Measurements from ENCODE around the gene SNX10. TPM values are rescaled to one million over a fixed set of nuclear protein-coding genes. Genes with fewer than 3 reads are reported as not detected.

Gene SNX10
- polyA plus RNA-seq, 3 donors: 18.1 to 21.4 (median 19.7) TPM

GRCh38 chr7:26365077-26365900 is 73.6 kb downstream of the SNX10 start:
- DNase-seq (ENCODE audit: low read depth in 3 of 3, low spot score in 2 of 3): no peak

GRCh38 chr7:26365901-26366275 is 74.2 kb downstream of the SNX10 start:
- no peak for DNase-seq (ENCODE audit: low read depth in 3 of 3, low spot score in 2 of 3)

- DNase-seq (ENCODE audit: low read depth in 3 of 3, low spot score in 2 of 3): no peak
Observed at GRCh38 chr7:26367219-26367711, 75.6 kb downstream of the SNX10 start.

- no peak for DNase-seq (ENCODE audit: low read depth in 3 of 3, low spot score in 2 of 3)
Observed at GRCh38 chr7:26368542-26368941, 76.9 kb downstream of the SNX10 start.

GRCh38 chr7:26369593-26369992 is 77.9 kb downstream of the SNX10 start:
- DNase-seq (ENCODE audit: low read depth in 3 of 3, low spot score in 2 of 3): no peak

GRCh38 chr7:26370011-26370410 is 78.3 kb downstream of the SNX10 start:
- DNase-seq (ENCODE audit: low read depth in 3 of 3, low spot score in 2 of 3): no peak

GRCh38 chr7:26372249-26372648 is 80.6 kb downstream of the SNX10 start:
- no peak for DNase-seq (ENCODE audit: low read depth in 3 of 3, low spot score in 2 of 3)

GRCh38 chr7:26372704-26373103 is 81.0 kb downstream of the SNX10 start:
- no peak for DNase-seq (ENCODE audit: low read depth in 3 of 3, low spot score in 2 of 3)

- no peak for DNase-seq (ENCODE audit: low read depth in 3 of 3, low spot score in 2 of 3)
Observed at GRCh38 chr7:26374647-26375373, 83.1 kb downstream of the SNX10 start.

- no peak for DNase-seq (ENCODE audit: low read depth in 3 of 3, low spot score in 2 of 3)
Observed at GRCh38 chr7:26375726-26376174, 84.1 kb downstream of the SNX10 start.

GRCh38 chr7:26376175-26376917 is 84.7 kb downstream of the SNX10 start:
- no peak for DNase-seq (ENCODE audit: low read depth in 3 of 3, low spot score in 2 of 3)

- no peak for DNase-seq (ENCODE audit: low read depth in 3 of 3, low spot score in 2 of 3)
Observed at GRCh38 chr7:26378016-26378415, 86.4 kb downstream of the SNX10 start.

GRCh38 chr7:26379711-26380110 is 88.0 kb downstream of the SNX10 start:
- DNase-seq (ENCODE audit: low read depth in 3 of 3, low spot score in 2 of 3): no peak

GRCh38 chr7:26381476-26382353 is 90.1 kb downstream of the SNX10 start:
- no peak for DNase-seq (ENCODE audit: low read depth in 3 of 3, low spot score in 2 of 3)

GRCh38 chr7:26385240-26385639 is 93.6 kb downstream of the SNX10 start:
- DNase-seq (ENCODE audit: low read depth in 3 of 3, low spot score in 2 of 3): no peak

- no peak for DNase-seq (ENCODE audit: low read depth in 3 of 3, low spot score in 2 of 3)
Observed at GRCh38 chr7:26387731-26388130, 96.1 kb downstream of the SNX10 start.

- no peak for DNase-seq (ENCODE audit: low read depth in 3 of 3, low spot score in 2 of 3)
Observed at GRCh38 chr7:26388256-26388655, 96.6 kb downstream of the SNX10 start.

GRCh38 chr7:26390016-26390415 is 98.4 kb downstream of the SNX10 start:
- DNase-seq (ENCODE audit: low read depth in 3 of 3, low spot score in 2 of 3): no peak

GRCh38 chr7:26393818-26394217 is 102.2 kb downstream of the SNX10 start:
- no peak for DNase-seq (ENCODE audit: low read depth in 3 of 3, low spot score in 2 of 3)

GRCh38 chr7:26397332-26397731 is 105.7 kb downstream of the SNX10 start:
- DNase-seq (ENCODE audit: low read depth in 3 of 3, low spot score in 2 of 3): no peak

Data from right renal cortex interstitium (tissue), 3 donors.